C4-2B (cell line): ENCODE data around the gene C9orf78.
A peak's percentile ranks its signal among the peaks of the same experiment; 100 is the strongest.

Experiments
- H3K27ac ChIP-seq: fragments of 450-650 bp; 2 replicates; pipeline ENCODE4 v1.5.1; 2017
- ZFX ChIP-seq: fragments of 450-650 bp; IDR thresholded peaks from 2 replicates; pipeline ENCODE4 v1.6.1; 2017
- TF ChIP-seq, protein P1 (sequence below): fragments of 450-650 bp; conservative IDR thresholded peaks from 2 replicates; pipeline ENCODE4 v1.5.1; 2017; ENCODE audit warnings: mild to moderate bottlenecking

The C9orf78 gene

DNA sequence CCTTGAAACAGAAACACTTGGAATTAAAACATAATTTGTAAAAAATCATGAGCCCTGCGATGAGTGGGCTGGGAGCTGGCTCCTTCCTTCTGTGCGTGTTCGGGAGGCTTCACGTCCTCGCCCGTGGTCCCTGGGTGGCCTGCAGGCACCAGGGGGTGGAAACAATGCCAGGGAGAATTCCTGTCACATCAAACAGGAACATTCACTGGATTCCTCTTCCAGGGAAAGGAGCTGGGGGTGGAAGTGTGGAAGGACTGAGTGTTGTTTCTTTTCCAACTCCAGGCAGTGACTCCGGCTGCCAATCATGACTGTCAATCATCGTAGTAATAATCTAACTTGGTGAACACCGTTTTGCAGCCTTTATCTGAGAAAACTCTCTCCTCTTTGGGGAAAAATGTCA lies 21.4 kb downstream of the C9orf78 start:
- H3K27ac ChIP-seq, result no peak overlapping the region
- TF ChIP-seq, protein P1, sequence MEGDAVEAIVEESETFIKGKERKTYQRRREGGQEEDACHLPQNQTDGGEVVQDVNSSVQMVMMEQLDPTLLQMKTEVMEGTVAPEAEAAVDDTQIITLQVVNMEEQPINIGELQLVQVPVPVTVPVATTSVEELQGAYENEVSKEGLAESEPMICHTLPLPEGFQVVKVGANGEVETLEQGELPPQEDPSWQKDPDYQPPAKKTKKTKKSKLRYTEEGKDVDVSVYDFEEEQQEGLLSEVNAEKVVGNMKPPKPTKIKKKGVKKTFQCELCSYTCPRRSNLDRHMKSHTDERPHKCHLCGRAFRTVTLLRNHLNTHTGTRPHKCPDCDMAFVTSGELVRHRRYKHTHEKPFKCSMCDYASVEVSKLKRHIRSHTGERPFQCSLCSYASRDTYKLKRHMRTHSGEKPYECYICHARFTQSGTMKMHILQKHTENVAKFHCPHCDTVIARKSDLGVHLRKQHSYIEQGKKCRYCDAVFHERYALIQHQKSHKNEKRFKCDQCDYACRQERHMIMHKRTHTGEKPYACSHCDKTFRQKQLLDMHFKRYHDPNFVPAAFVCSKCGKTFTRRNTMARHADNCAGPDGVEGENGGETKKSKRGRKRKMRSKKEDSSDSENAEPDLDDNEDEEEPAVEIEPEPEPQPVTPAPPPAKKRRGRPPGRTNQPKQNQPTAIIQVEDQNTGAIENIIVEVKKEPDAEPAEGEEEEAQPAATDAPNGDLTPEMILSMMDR, result no peak
- no peak for TF ChIP-seq ZFX

DNA sequence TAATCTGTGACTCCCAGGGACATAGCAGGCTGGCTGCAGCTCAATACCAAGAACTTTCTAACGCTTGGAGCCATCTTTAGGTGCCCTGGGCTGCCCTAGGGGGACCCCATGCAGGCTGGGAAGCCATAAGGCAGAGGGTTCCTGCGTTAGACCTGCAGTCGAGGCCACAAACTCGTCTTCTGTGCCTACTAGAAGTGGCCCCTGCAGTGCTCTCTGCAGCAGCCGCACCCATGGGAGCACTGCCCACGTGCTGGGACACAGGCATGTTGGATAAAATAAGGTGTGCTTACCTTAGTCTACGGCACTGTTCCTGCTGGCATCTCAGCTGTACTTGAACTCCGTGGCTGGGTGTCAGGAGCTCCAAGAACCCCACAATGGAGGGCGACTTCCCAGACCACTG lies 22.7 kb downstream of the C9orf78 start:
- no peak overlapping the region for H3K27ac ChIP-seq
- no peak for TF ChIP-seq ZFX
- TF ChIP-seq, protein P1, result no peak

- peak overlapping the region; percentile 12; the same call in 1 of the 2 replicates for H3K27ac ChIP-seq
- no peak for TF ChIP-seq ZFX
- TF ChIP-seq, protein P1, result no peak
These were observed 23.1 kb downstream of the C9orf78 start for GRCh38 chr9:129811967-129812363.

DNA sequence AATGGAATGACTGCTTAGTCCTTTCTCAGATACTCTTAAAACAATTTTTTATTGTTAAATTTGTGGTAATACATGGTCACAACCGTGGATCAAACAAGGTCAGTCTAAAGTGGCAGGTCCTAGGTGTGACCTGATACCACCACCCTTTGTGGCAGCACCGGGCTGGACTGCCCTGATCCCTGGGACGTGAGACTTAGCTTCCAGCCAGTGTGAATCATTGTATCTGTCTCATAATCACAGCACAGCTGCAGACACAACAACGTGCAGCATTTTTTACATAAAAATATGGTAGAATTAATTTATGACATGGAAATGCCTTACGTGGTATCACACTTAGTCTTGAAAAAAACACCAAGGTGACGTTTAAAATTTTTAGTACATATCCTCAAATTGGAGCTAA lies 24.3 kb downstream of the C9orf78 start:
- no peak for TF ChIP-seq ZFX
- TF ChIP-seq, protein P1, result no peak
- no peak overlapping the region for H3K27ac ChIP-seq

DNA sequence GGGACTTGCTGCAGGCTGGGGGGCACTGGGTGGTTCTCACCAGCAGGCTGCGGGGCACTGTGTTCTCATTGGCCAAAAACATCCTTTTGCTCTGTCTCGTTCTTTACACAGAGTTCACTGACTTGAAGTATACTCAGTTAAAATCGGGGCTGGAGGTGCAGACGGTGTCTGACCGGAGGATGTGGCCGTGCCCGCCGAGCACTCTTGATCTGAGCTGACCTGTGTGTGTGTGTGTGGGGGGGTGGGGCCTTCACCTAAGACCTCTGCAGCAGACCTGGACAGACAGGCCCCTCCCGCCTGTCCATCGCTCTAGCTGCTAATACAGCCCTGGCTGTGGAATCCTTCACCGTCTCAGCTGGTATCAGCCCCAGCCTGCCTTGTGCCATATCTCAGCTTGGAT lies 25.0 kb downstream of the C9orf78 start:
- TF ChIP-seq, protein P1, result no peak
- TF ChIP-seq ZFX, result no peak
- H3K27ac ChIP-seq, result no peak overlapping the region

DNA sequence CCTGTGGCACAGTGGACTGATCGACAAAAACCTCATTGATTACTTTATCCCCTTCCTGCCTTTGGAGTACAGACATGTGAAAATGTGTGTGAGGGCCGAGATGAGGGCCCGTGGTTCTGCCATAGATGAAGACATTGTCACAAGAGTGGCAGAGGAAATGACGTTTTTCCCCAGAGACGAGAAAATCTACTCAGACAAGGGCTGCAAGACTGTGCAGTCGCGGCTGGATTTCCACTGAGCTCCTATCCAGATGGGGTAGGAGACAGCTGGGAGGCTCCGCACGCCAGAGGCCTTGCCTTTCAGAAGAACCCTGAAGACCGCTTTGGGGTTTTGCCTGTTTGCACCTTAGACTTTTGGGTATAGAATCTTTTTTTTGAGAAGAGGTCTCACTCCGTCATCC lies 25.7 kb downstream of the C9orf78 start:
- H3K27ac ChIP-seq, result no peak overlapping the region
- TF ChIP-seq, protein P1, result no peak
- no peak for TF ChIP-seq ZFX

GRCh38 chr9:129806061-129806460 lies 29.0 kb downstream of the C9orf78 start:
- no peak overlapping the region for H3K27ac ChIP-seq
- no peak for TF ChIP-seq ZFX
- TF ChIP-seq, protein P1, result no peak
